GM19240 (cell line): Measurements from ENCODE around the gene PHYHIPL.
"Not testable (repeated sequence)": the region's sequence is repeated elsewhere in the genome, so short reads cannot be mapped to it uniquely, and the experiment has no call there.

Experiments
- DNase-seq: peaks from one replicate; pipeline ENCODE4 v3.0.0; 2011; ENCODE audit warnings: low spot score; ENCODE audit not compliant: insufficient read length

The PHYHIPL gene

GRCh38 chr10:59190332-59190731 is 13.9 kb downstream of the PHYHIPL start:
- DNase-seq, result no peak

GRCh38 chr10:59206204-59206720 is 29.8 kb downstream of the PHYHIPL start:
- no peak for DNase-seq

- DNase-seq, result no peak
Observed at GRCh38 chr10:59212301-59212798, 35.9 kb downstream of the PHYHIPL start.

- no peak for DNase-seq
Observed at GRCh38 chr10:59214160-59214559, 37.7 kb downstream of the PHYHIPL start.

- DNase-seq, result no peak
Observed at GRCh38 chr10:59216178-59216869, 39.9 kb downstream of the PHYHIPL start.

- DNase-seq, result no peak
Observed at GRCh38 chr10:59222788-59223187, 46.3 kb downstream of the PHYHIPL start.

- DNase-seq, result not testable (repeated sequence)
Observed at GRCh38 chr10:59223597-59223996, 47.2 kb downstream of the PHYHIPL start.

- DNase-seq, result no peak
Observed at GRCh38 chr10:59225211-59225610, 48.8 kb downstream of the PHYHIPL start.

GRCh38 chr10:59227136-59227673 is 50.8 kb downstream of the PHYHIPL start:
- no peak for DNase-seq

- no peak for DNase-seq
Observed at GRCh38 chr10:59229441-59229840, 53.0 kb downstream of the PHYHIPL start.

- no peak for DNase-seq
Observed at GRCh38 chr10:59234194-59234593, 57.8 kb downstream of the PHYHIPL start.

GRCh38 chr10:59234816-59235429 is 58.5 kb downstream of the PHYHIPL start:
- no peak for DNase-seq

- no peak for DNase-seq
Observed at GRCh38 chr10:59236064-59236697, 59.7 kb downstream of the PHYHIPL start.

- DNase-seq, result no peak
Observed at GRCh38 chr10:59237775-59238174, 61.3 kb downstream of the PHYHIPL start.

- not testable (repeated sequence) for DNase-seq
Observed at GRCh38 chr10:59239108-59239507, 62.7 kb downstream of the PHYHIPL start.

- no peak for DNase-seq
Observed at GRCh38 chr10:59240582-59241183, 64.2 kb downstream of the PHYHIPL start.

GRCh38 chr10:59242057-59242456 is 65.6 kb downstream of the PHYHIPL start:
- no peak for DNase-seq

- no peak for DNase-seq
Observed at GRCh38 chr10:59242991-59243390, 66.5 kb downstream of the PHYHIPL start.

- no peak for DNase-seq
Observed at GRCh38 chr10:59243611-59244195, 67.3 kb downstream of the PHYHIPL start.

- DNase-seq, result no peak
Observed at GRCh38 chr10:59244871-59245270, 68.4 kb downstream of the PHYHIPL start.

GRCh38 chr10:59245686-59246085 is 69.2 kb downstream of the PHYHIPL start:
- DNase-seq, result no peak
